HG03045 (cell line): ENCODE data around the gene ADGRE2.
"Not testable (repeated sequence)": the region's sequence is repeated elsewhere in the genome, so short reads cannot be mapped to it uniquely, and the experiment has no call there.

Experiments
- ATAC-seq: cut with Tn5 transposase; IDR thresholded peaks from one replicate; pipeline ENCODE4 v1.9.1; 2021; ENCODE audit warnings: mild to moderate bottlenecking, moderate library complexity; ENCODE audit not compliant: unreplicated experiment

ADGRE2 gene

GRCh38 chr19:14780622-14781225, 2.4 kb upstream of the ADGRE2 start:
- ATAC-seq: not testable (repeated sequence)

GRCh38 chr19:14779151-14779550, 791 bp upstream of the ADGRE2 start:
- no peak for ATAC-seq

- not testable (repeated sequence) for ATAC-seq
Observed at GRCh38 chr19:14777645-14778044, 715 bp downstream of the ADGRE2 start.

- ATAC-seq: no peak
Observed at GRCh38 chr19:14775869-14776586, 2.3 kb downstream of the ADGRE2 start.

GRCh38 chr19:14775326-14775725, 3.0 kb downstream of the ADGRE2 start:
- ATAC-seq: not testable (repeated sequence)

- no peak for ATAC-seq
Observed at GRCh38 chr19:14774373-14774772, 4.0 kb downstream of the ADGRE2 start.

GRCh38 chr19:14773722-14774121, 4.6 kb downstream of the ADGRE2 start:
- not testable (repeated sequence) for ATAC-seq

GRCh38 chr19:14772995-14773394, 5.4 kb downstream of the ADGRE2 start:
- ATAC-seq: no peak

GRCh38 chr19:14772467-14772866, 5.9 kb downstream of the ADGRE2 start:
- ATAC-seq: no peak

- no peak for ATAC-seq
Observed at GRCh38 chr19:14770944-14771839, 7.2 kb downstream of the ADGRE2 start.

- ATAC-seq: no peak
Observed at GRCh38 chr19:14770136-14770535, 8.2 kb downstream of the ADGRE2 start.

GRCh38 chr19:14769201-14769600, 9.2 kb downstream of the ADGRE2 start:
- ATAC-seq: no peak

- ATAC-seq: no peak
Observed at GRCh38 chr19:14768001-14768400, 10.4 kb downstream of the ADGRE2 start.

- ATAC-seq: no peak
Observed at GRCh38 chr19:14767466-14767971, 10.8 kb downstream of the ADGRE2 start.

- not testable (repeated sequence) for ATAC-seq
Observed at GRCh38 chr19:14765841-14766240, 12.5 kb downstream of the ADGRE2 start.

GRCh38 chr19:14765403-14765802, 13.0 kb downstream of the ADGRE2 start:
- not testable (repeated sequence) for ATAC-seq

- no peak for ATAC-seq
Observed at GRCh38 chr19:14764401-14764800, 14.0 kb downstream of the ADGRE2 start.

GRCh38 chr19:14763497-14764145, 14.7 kb downstream of the ADGRE2 start:
- ATAC-seq: no peak

- ATAC-seq: no peak
Observed at GRCh38 chr19:14762111-14762510, 16.2 kb downstream of the ADGRE2 start.

GRCh38 chr19:14761607-14762006, 16.8 kb downstream of the ADGRE2 start:
- ATAC-seq: no peak

GRCh38 chr19:14758816-14759215, 19.5 kb downstream of the ADGRE2 start:
- no peak for ATAC-seq
